ENCODE results near the gene TMEM237. TPM values are rescaled to one million over a fixed set of nuclear protein-coding genes. Genes with fewer than 3 reads are reported as not detected.
"Not testable (repeated sequence)": the region's sequence is repeated elsewhere in the genome, so short reads cannot be mapped to it uniquely, and the experiment has no call there.

Gene TMEM237
- 10 to 100 TPM; 10.0 to 12.0 TPM for total RNA-seq

- no peaks in the 10 kb centered on the region for H3K9me3 Mint-ChIP-seq
- peaks cover 12 to 14% of the 10 kb centered on the region in 2 donors for H3K27me3 Mint-ChIP-seq
- H3K4me1 Mint-ChIP-seq (ENCODE audit: low read depth in 2 of 2) = peaks cover 7 to 14% of the 10 kb centered on the region in 2 donors
- ATAC-seq = peak; percentile 59 to 72
- H3K27ac Mint-ChIP-seq = peak within 1 kb of the TSS; percentile 76 to 92
- peaks cover 6% of the 10 kb centered on the region for H3K36me3 Mint-ChIP-seq
- peak within 1 kb of the TSS; percentile 89 for H3K4me3 Mint-ChIP-seq
- DNase-seq (ENCODE audit: low spot score) = no peak
These were observed at the start of gene TMEM237 for GRCh38 chr2:201643216-201643890. TMEM237 (minus strand) TSS chr2:201643503; CDS start chr2:201643400, 103 bp downstream.

GRCh38 chr2:201685156-201685555 is 41.9 kb upstream of the TMEM237 start:
- no peak overlapping the region for H3K4me3 Mint-ChIP-seq
- no peak for ATAC-seq
- H3K36me3 Mint-ChIP-seq = no peaks in the 10 kb centered on the region
- H3K9me3 Mint-ChIP-seq = no peaks in the 10 kb centered on the region
- no peaks in the 10 kb centered on the region for H3K4me1 Mint-ChIP-seq (ENCODE audit: low read depth in 2 of 2)
- DNase-seq (ENCODE audit: low spot score) = no peak
- peaks cover 19 to 34% of the 10 kb centered on the region in 2 donors for H3K27me3 Mint-ChIP-seq
- H3K27ac Mint-ChIP-seq = no peak overlapping the region

DNA sequence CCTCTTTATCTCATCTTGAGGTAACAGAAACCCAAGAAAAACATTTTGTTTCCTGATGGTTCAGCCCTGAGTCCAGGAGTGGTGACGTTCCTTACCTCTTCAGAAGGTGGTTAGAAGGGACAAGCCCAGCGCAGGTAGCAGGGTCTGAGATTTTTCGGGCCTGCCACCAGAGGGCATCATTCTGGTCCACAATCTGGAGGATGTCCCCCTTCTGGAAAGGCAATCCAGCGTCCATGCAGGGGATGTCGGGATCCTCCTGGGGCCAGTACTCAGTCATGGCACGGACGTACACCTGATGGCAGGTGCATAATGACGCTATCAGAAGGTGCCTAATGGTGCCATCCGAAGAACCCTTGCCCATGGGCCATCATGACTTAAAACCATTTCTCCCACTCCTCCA is 37.4 kb upstream of the TMEM237 start:
- ATAC-seq = no peak
- Mint-ChIP-seq H3K9me3 (no peaks in the 10 kb centered on the region), H3K27ac (no peak overlapping the region), H3K4me3 (no peak overlapping the region), H3K36me3 (no peaks in the 10 kb centered on the region), H3K27me3 (peaks cover 7 to 13% of the 10 kb centered on the region in 2 donors), H3K4me1 (ENCODE audit: low read depth in 2 of 2) (no peaks in the 10 kb centered on the region)
- no peak for DNase-seq (ENCODE audit: low spot score)

DNA sequence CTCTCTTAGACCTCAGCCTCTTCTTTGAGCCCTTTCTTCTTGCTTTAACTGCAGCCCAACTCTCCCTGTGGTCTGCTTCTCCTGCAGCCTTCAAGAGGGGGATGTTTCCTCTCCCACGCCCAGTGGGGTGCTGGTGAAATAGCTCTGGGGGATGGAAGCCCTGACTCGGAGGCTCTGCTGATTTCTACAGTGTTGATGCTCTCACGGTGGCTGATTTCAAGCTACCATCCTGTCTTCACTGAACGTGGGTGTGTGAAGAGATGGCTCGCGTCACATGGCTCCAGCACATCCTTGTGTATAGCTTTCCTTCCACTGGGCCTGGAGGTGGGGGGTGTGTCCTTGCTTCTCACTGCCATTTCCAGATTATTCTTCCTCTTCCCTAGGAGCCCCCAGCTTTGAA is 35.1 kb upstream of the TMEM237 start:
- no peaks in the 10 kb centered on the region for H3K36me3 Mint-ChIP-seq
- no peak overlapping the region for H3K27ac Mint-ChIP-seq
- H3K9me3 Mint-ChIP-seq = no peaks in the 10 kb centered on the region
- H3K4me3 Mint-ChIP-seq = no peak overlapping the region
- H3K27me3 Mint-ChIP-seq = peaks cover 7 to 11% of the 10 kb centered on the region in 2 donors
- H3K4me1 Mint-ChIP-seq (ENCODE audit: low read depth in 2 of 2) = peaks cover 0 to 5% of the 10 kb centered on the region in 2 donors
- DNase-seq (ENCODE audit: low spot score) (no peak), ATAC-seq (no peak)

GRCh38 chr2:201675454-201675853 is 32.2 kb upstream of the TMEM237 start:
- Mint-ChIP-seq H3K27me3 (peaks cover 0 to 2% of the 10 kb centered on the region in 2 donors), H3K27ac (no peak overlapping the region)

DNA sequence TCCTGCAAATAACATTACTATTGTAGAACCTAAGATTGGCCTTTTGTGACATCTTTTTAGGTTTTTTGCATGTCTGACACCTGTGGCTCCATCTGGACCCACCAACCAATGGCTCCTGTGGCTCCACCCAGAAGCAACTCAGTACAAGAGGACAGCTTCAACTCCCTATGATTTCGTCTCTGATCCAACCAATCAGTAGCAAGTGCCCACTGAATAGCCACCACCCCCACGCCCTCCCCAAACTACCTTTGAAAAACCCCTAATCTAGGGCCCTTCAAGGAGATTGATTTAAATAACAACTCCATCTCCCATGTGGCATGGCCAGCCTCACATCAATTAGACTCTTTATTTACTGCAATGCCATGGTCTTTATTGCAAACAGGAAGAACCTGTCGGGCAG is 31.5 kb upstream of the TMEM237 start:
- no peaks in the 10 kb centered on the region for H3K36me3 Mint-ChIP-seq
- no peak overlapping the region for H3K27ac Mint-ChIP-seq
- ATAC-seq = no peak
- peaks cover 0 to 2% of the 10 kb centered on the region in 2 donors for H3K27me3 Mint-ChIP-seq
- DNase-seq (ENCODE audit: low spot score) = no peak
- H3K9me3 Mint-ChIP-seq = no peaks in the 10 kb centered on the region
- no peak overlapping the region for H3K4me3 Mint-ChIP-seq
- H3K4me1 Mint-ChIP-seq (ENCODE audit: low read depth in 2 of 2) = peaks cover 5 to 9% of the 10 kb centered on the region in 2 donors

More at GRCh38 chr2:201675454-201675853, 32.2 kb upstream of the TMEM237 start:
- no peaks in the 10 kb centered on the region for H3K9me3 Mint-ChIP-seq
- DNase-seq (ENCODE audit: low spot score) (no peak), ATAC-seq (no peak)
- no peaks in the 10 kb centered on the region for H3K36me3 Mint-ChIP-seq
- peaks cover 5 to 9% of the 10 kb centered on the region in 2 donors for H3K4me1 Mint-ChIP-seq (ENCODE audit: low read depth in 2 of 2)
- H3K4me3 Mint-ChIP-seq = no peak overlapping the region

GRCh38 chr2:201674298-201674697 is 31.0 kb upstream of the TMEM237 start:
- ATAC-seq (peak; percentile 64 to 69), DNase-seq (ENCODE audit: low spot score) (no peak)
- peaks cover 5 to 9% of the 10 kb centered on the region in 2 donors for H3K4me1 Mint-ChIP-seq (ENCODE audit: low read depth in 2 of 2)
- H3K36me3 Mint-ChIP-seq = no peaks in the 10 kb centered on the region
- no peak overlapping the region for H3K27ac Mint-ChIP-seq
- peaks cover 0 to 2% of the 10 kb centered on the region in 2 donors for H3K27me3 Mint-ChIP-seq
- no peak overlapping the region for H3K4me3 Mint-ChIP-seq
- no peaks in the 10 kb centered on the region for H3K9me3 Mint-ChIP-seq

- DNase-seq (ENCODE audit: low spot score) (no peak), ATAC-seq (no peak)
- no peak overlapping the region for H3K4me3 Mint-ChIP-seq
- no peaks in the 10 kb centered on the region for H3K36me3 Mint-ChIP-seq
- H3K4me1 Mint-ChIP-seq (ENCODE audit: low read depth in 2 of 2) = peaks cover 5 to 9% of the 10 kb centered on the region in 2 donors
- peaks cover 0 to 2% of the 10 kb centered on the region in 2 donors for H3K27me3 Mint-ChIP-seq
- H3K9me3 Mint-ChIP-seq = no peaks in the 10 kb centered on the region
- no peak overlapping the region for H3K27ac Mint-ChIP-seq
These were observed 30.2 kb upstream of the TMEM237 start for GRCh38 chr2:201673546-201673945.

GRCh38 chr2:201671205-201671604 is 27.9 kb upstream of the TMEM237 start:
- not testable (repeated sequence) for ATAC-seq; H3K36me3 Mint-ChIP-seq; H3K27ac Mint-ChIP-seq; H3K4me3 Mint-ChIP-seq; H3K4me1 Mint-ChIP-seq (ENCODE audit: low read depth in 2 of 2); DNase-seq (ENCODE audit: low spot score); H3K9me3 Mint-ChIP-seq; H3K27me3 Mint-ChIP-seq

DNA sequence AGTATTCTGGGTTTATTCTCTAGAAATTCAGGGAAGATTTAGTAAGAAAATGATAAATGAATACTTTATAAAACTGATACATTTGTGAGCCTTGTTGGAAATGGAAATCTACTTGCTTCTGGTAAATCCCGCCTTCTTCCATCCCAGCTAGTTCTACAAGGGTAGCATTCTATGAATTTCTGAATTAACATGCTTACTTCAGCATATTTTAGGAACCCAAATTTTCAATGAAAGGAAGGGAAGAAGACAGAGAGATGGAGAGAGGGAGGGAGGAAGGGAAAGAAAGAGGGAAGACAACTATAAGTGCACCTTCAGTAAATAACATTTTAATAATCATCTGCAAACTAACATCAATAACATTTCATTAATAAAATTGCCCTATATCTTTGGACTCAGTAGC is 26.6 kb upstream of the TMEM237 start:
- H3K4me1 Mint-ChIP-seq (ENCODE audit: low read depth in 2 of 2) = peaks cover 5 to 9% of the 10 kb centered on the region in 2 donors
- ATAC-seq = no peak
- H3K36me3 Mint-ChIP-seq = no peaks in the 10 kb centered on the region
- H3K4me3 Mint-ChIP-seq = no peak overlapping the region
- no peak for DNase-seq (ENCODE audit: low spot score)
- H3K27me3 Mint-ChIP-seq = peaks cover 0 to 2% of the 10 kb centered on the region in 2 donors
- no peaks in the 10 kb centered on the region for H3K9me3 Mint-ChIP-seq
- no peak overlapping the region for H3K27ac Mint-ChIP-seq

DNA sequence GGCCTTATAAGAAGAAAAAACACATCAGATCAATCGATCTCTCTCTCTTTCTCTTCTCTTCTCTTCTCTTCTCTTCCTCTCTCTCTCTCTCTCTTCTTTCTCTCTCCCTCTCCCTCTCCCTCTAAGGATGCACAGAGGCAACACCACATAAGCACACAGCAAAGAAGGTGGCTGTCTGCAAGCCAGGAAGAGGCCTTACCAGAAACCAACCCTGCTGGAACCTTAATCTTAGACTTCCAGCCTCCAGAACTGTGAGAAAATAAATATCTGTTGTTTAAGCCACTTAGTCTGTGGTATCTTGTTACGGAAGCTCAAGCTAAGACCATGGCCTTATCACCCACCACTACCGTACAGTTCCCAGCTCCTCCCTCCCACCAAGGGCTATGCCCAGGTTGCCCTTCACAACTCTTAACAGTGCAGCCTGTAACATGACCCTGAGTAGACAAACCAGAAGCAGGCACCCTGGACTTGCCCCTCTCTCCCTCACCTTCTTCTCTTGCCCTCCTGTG is 25.2 kb upstream of the TMEM237 start:
- H3K27ac Mint-ChIP-seq = no peak overlapping the region
- peaks cover 2 to 9% of the 10 kb centered on the region in 2 donors for H3K27me3 Mint-ChIP-seq
- no peak for ATAC-seq
- no peak overlapping the region for H3K4me3 Mint-ChIP-seq
- no peaks in the 10 kb centered on the region for H3K36me3 Mint-ChIP-seq
- DNase-seq (ENCODE audit: low spot score) = no peak
- peaks cover 0 to 9% of the 10 kb centered on the region in 2 donors for H3K4me1 Mint-ChIP-seq (ENCODE audit: low read depth in 2 of 2)
- no peaks in the 10 kb centered on the region for H3K9me3 Mint-ChIP-seq

DNA sequence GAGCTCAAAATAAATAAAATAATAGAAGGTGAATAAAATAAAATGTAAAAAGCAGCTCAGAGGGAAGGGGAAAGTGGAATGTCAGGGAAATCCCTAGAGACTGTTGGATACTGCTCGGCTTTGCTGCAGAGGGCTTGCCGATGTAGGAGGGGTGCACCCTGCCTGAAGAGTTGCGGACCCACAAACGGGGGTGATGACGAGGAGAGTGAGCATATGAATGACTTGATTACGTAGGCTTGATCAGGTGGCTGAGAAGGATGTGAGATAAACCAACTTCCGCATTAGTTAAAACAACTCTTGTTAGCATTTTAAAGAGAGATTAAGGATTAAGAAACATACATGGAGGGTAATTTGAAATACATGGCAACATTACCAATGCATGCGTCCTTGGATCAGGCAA is 21.0 kb upstream of the TMEM237 start:
- H3K4me3 Mint-ChIP-seq = no peak overlapping the region
- no peak for DNase-seq (ENCODE audit: low spot score)
- H3K27me3 Mint-ChIP-seq = peaks cover 0 to 9% of the 10 kb centered on the region in 2 donors
- no peak overlapping the region for H3K27ac Mint-ChIP-seq
- H3K9me3 Mint-ChIP-seq = no peaks in the 10 kb centered on the region
- no peaks in the 10 kb centered on the region for H3K36me3 Mint-ChIP-seq
- ATAC-seq = no peak
- H3K4me1 Mint-ChIP-seq (ENCODE audit: low read depth in 2 of 2) = no peaks in the 10 kb centered on the region

DNA sequence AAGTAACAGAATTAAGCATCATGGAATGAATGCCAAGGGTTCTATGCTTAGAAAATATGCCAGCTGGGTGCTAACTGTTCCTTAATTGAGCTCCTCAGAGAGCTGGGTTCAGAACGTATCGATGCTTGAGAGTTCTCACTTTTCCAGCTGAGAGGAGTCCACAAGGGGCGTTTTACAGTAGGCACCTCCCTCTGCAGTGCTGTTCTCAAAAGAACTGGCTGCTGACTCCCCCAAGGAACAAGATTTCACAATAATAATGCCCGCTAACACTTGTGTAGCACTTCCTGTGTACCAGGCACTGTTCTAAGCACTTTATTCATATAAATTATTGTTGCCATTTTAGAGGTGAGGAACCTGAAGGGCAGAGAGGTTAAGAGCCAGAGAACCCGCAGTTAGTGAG is 18.1 kb upstream of the TMEM237 start:
- no peak overlapping the region for H3K4me3 Mint-ChIP-seq
- H3K9me3 Mint-ChIP-seq = no peaks in the 10 kb centered on the region
- peaks cover 2 to 5% of the 10 kb centered on the region in 2 donors for H3K4me1 Mint-ChIP-seq (ENCODE audit: low read depth in 2 of 2)
- no peaks in the 10 kb centered on the region for H3K36me3 Mint-ChIP-seq
- peaks cover 0 to 14% of the 10 kb centered on the region in 2 donors for H3K27me3 Mint-ChIP-seq
- DNase-seq (ENCODE audit: low spot score) (no peak), ATAC-seq (no peak)
- no peak overlapping the region for H3K27ac Mint-ChIP-seq

GRCh38 chr2:201660293-201660895 is 17.1 kb upstream of the TMEM237 start:
- Mint-ChIP-seq H3K9me3 (no peaks in the 10 kb centered on the region), H3K4me1 (ENCODE audit: low read depth in 2 of 2) (peaks cover 8 to 10% of the 10 kb centered on the region in 2 donors), H3K4me3 (no peak overlapping the region), H3K27me3 (peaks cover 0 to 17% of the 10 kb centered on the region in 2 donors), H3K27ac (no peak overlapping the region), H3K36me3 (no peaks in the 10 kb centered on the region)
- DNase-seq (ENCODE audit: low spot score) (no peak), ATAC-seq (no peak)

All from natural killer cell treated with Interleukin-12 subunit alpha and Interleukin-12 subunit beta and Interleukin-15 and Interleukin-18, amount 100 ng/mL, for 72 hours (primary cell).